WERI-Rb-1 (cell line): ENCODE results near the gene RAD51B.

Source experiments
- DNase-seq: peaks from one replicate; pipeline ENCODE4 v3.0.0-alpha.2; 2020
- H3K27ac ChIP-seq: fragments of 250-450 bp; sonication (Bioruptor Pico); 2 replicates; pipeline ENCODE4 v1.5.1; 2020; ENCODE audit warnings: mild to moderate bottlenecking, moderate library complexity
- H3K27me3 ChIP-seq: fragments of 250-450 bp; sonication (Bioruptor Pico); 2 replicates; pipeline ENCODE4 v1.5.1; 2021; ENCODE audit warnings: mild to moderate bottlenecking, low read depth, moderate library complexity; ENCODE audit not compliant: insufficient read depth, severe bottlenecking
- H3K36me3 ChIP-seq: fragments of 250-450 bp; sonication (Bioruptor Pico); 2 replicates; pipeline ENCODE4 v1.5.1; 2020; ENCODE audit warnings: mild to moderate bottlenecking, moderate library complexity
- H3K4me3 ChIP-seq: 2 replicates; pipeline ENCODE4 v1.5.1; 2011; ENCODE audit warnings: low read depth, mild to moderate bottlenecking, control low read depth, low read length
- H3K9me3 ChIP-seq: fragments of 250-450 bp; sonication (Bioruptor Pico); 2 replicates; pipeline ENCODE4 v1.5.1; 2021; ENCODE audit warnings: mild to moderate bottlenecking, moderate library complexity; ENCODE audit not compliant: severe bottlenecking
- CTCF ChIP-seq: IDR thresholded peaks from 2 replicates; pipeline ENCODE4 v1.5.1; 2011; ENCODE audit warnings: low read depth, mild to moderate bottlenecking, control low read depth, inconsistent platforms, low read length

RAD51B gene

DNA sequence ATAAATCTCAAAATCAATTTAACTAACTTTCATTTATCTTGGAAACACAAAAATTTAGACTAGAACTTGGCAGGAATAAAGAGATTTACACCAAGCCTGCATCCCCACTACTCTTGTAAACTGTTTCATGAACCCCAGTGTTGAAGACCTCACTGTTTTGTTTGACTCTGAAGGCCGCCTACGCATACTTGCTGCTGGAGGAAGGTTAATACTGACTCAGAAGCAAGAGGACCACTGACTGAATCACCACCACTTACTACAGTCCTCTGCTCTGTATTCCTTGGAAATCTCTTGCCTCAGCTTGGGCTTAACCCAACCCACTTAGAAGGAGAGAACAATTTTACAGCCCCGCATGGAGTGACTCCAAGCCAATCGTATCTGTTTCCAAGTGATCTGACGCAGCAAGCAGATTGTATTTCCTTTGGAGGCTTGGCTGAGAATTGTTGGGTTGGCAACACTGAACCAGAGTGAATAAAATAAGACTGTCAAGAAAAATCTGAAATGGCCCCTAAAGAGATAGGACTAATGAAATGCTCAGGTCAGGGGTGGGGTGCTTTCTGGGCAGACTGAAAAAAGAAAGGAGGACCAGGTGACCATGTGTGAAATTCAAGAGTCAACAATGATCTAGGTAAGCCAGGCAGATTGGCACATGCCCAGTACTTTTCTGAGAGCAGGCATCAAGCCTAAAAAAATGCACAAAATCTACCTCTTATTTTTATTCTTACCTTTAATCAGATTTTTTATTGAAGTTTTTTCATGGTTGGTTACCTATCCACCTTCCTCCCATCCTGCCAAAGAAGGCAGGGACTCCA, 724.7 kb downstream of the RAD51B start:
- Histone ChIP-seq H3K4me3 (no peak overlapping the region), H3K36me3 (no peaks in the 10 kb centered on the region), H3K27ac (no peak overlapping the region), H3K9me3 (no peaks in the 10 kb centered on the region), H3K27me3 (no peaks in the 10 kb centered on the region)
- TF ChIP-seq CTCF = no peak
- no peak for DNase-seq

GRCh38 chr14:68546839-68547238, 727.3 kb downstream of the RAD51B start:
- no peak overlapping the region for H3K27ac ChIP-seq
- DNase-seq = no peak
- TF ChIP-seq CTCF = no peak
- H3K4me3 ChIP-seq = no peak overlapping the region
- no peaks in the 10 kb centered on the region for H3K27me3 ChIP-seq
- no peaks in the 10 kb centered on the region for H3K36me3 ChIP-seq
- H3K9me3 ChIP-seq = no peaks in the 10 kb centered on the region

- Histone ChIP-seq H3K27me3 (no peaks in the 10 kb centered on the region), H3K4me3 (no peak overlapping the region), H3K9me3 (no peaks in the 10 kb centered on the region), H3K27ac (no peak overlapping the region), H3K36me3 (no peaks in the 10 kb centered on the region)
- DNase-seq = no peak
- TF ChIP-seq CTCF = no peak
These were observed 728.0 kb downstream of the RAD51B start for GRCh38 chr14:68547305-68548193.

- H3K27me3 ChIP-seq = no peaks in the 10 kb centered on the region
- no peak for TF ChIP-seq CTCF
- no peaks in the 10 kb centered on the region for H3K36me3 ChIP-seq
- H3K9me3 ChIP-seq = no peaks in the 10 kb centered on the region
- H3K27ac ChIP-seq = no peak overlapping the region
- no peak overlapping the region for H3K4me3 ChIP-seq
- no peak for DNase-seq
These were observed 728.9 kb downstream of the RAD51B start for GRCh38 chr14:68548194-68549076.

GRCh38 chr14:68550338-68550715, 730.7 kb downstream of the RAD51B start:
- no peak overlapping the region for H3K27ac ChIP-seq

More at GRCh38 chr14:68550338-68550715, 730.7 kb downstream of the RAD51B start:
- Histone ChIP-seq H3K4me3 (no peak overlapping the region), H3K36me3 (no peaks in the 10 kb centered on the region), H3K9me3 (no peaks in the 10 kb centered on the region), H3K27me3 (no peaks in the 10 kb centered on the region)
- DNase-seq = no peak
- TF ChIP-seq CTCF = no peak
